ENCODE data around the gene TOGARAM2.

Gene TOGARAM2

GRCh38 chr2:29059624-29060023 lies 78.5 kb downstream of the TOGARAM2 start:
- DNase-seq, result no peak

DNA sequence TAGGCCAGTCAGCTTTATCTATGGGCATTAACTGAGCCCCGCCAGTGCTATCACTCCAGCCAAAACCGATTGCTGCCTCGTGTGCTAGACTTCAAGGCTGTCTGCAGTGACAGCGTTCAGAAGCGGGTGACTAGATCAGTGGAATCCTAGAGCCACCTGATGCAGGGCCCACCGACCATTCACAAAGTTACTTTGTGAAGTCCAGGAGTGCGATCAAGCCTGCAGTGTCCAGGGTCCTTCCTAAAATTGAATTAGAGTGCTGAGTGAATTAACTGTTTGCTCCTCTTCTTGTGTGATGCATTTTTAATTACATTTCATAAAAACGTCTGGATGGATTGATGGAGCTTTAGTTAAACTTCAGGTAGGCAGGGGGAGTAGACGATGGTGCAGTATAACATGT lies 79.3 kb downstream of the TOGARAM2 start:
- DNase-seq, result no peak

DNA sequence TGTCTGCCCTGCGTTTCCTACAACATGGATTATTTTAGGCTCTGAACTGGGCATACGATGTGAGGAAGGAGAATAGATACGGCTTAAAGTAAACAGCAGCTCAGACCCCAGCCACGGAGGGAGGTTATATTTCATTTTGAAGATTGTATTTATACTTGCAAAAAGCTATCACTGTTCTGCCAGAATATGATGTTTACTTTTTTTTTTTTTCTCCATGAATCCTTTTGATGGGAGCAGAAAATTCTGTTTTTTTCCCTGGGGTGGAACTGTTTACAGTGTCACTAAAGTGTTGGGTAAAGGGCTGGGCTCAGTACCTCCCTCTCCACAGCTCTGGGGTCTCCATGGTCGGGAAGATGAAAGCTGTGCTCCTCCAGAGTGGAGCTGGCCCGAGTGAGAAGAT lies 80.1 kb downstream of the TOGARAM2 start:
- no peak for DNase-seq

GRCh38 chr2:29061616-29062015 lies 80.5 kb downstream of the TOGARAM2 start:
- no peak for DNase-seq

GRCh38 chr2:29062371-29062770 lies 81.3 kb downstream of the TOGARAM2 start:
- DNase-seq, result no peak

GRCh38 chr2:29063056-29063455 lies 82.0 kb downstream of the TOGARAM2 start:
- DNase-seq, result no peak

DNA sequence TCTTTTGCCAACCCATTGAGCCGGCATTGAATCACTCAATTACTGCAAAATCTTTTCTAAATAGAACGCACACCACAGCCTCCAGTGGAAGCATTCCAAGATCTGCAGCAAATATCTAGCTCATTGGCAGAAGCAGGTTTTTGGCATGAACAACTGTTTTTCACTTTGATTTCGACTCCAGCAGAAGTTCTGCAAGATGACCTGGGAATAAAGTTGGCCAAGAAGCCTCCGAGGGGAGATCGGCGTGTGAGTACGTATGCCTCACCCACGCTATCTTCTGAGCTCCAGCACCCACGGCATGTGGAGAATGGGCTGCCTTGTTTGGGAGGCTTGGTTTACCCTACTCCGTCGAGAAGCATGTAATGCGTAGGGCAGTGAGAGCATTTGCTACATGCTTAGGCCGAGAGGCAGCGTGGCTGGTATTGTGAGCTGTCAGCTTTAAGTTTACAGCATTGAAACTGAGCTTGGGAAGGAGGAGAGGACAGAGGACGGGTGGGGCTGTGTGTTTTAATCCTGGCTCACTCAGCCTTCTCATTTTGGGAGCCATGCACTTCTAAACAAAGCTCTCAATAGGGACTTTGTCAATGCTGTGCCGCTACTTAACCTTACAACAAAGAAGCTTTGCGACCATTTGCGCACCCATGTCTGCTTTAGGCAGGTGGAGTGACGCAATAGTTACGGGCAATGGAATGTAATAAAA lies 82.7 kb downstream of the TOGARAM2 start:
- no peak for DNase-seq

DNA sequence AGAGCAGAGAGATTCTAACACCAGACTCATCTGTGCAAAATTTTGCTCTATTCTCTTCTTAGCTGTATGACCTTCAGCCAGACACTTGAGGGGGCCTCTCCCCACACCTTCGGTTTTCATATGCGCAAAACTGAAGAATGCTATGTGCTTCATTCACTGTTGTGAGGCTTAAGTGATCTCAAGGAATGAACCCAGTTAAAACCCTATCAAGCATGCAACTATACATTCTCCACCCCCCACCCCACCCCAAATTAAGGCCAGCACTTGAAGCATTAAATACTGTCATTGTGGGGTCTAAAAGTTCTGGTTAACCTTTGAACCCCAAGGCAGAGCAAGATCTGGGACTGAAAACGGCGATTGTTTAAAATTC lies 83.2 kb downstream of the TOGARAM2 start:
- no peak for DNase-seq

DNA sequence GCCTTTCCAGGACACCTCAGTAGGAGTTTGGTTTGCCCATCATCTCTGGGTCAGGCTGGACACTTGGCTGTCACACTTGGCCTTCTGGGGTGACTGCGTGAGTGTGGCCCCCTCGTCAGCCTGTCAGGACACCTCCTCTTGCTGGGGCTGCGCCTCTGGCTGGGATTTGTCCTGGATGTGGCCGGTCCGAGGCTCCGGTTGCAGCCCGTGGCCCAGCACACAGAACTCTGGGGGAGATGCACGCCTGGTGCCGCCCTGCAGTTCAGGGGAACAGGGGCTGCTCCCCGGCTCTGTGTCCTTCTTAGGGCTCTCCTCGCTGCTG lies 83.6 kb downstream of the TOGARAM2 start:
- DNase-seq, result no peak

GRCh38 chr2:29065068-29065811 lies 84.1 kb downstream of the TOGARAM2 start:
- no peak for DNase-seq

GRCh38 chr2:29066271-29066860 lies 85.3 kb downstream of the TOGARAM2 start:
- DNase-seq, result no peak

DNA sequence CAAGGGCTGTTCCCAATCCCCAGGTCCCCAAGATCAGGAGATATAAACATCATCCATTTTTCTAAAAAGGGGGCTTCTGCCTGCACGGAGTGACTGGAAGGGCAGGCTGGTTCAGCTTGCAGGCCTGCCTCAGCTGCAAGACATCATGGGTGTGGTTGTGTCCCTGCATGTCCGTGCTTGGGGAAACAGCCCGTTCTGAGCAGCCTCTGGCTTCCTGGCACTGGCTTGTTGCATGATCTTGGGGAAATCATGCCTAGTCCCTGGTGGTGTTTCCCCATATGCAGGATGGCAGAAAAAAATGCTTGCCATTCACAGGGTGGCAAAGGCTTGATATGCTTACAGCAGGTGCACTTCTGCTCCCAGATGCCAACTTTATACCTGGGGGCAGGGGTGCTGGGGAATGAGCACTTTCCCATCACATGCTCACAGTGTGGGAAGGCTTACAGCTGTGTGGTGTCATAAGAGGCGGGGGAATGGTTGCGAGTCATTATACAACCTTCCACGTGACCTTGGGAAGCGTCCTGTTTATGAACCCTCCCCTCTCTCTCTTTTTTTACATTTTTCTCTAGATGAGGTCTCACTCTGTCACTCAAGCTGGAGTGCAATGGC lies 86.0 kb downstream of the TOGARAM2 start:
- no peak for DNase-seq

DNA sequence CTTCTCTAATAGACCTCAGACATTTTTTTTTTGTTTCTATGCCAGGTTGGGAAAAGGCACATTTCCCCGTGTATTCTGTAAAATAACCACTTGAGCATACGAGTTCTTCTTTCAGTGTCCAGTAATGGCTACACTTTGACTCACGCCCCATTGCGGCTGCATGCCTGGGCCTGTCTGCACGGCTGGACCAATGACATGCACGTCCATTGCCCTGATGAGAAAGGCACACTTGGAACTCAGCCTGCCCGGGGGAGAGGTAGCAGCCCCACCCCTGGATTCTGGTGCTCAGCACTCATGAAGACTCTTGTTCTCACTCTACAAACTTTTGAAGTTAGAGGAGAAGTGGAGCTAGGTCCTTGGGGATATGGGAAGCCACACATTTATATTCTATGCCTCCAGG lies 87.4 kb downstream of the TOGARAM2 start:
- DNase-seq, result no peak

GRCh38 chr2:29070526-29070925 lies 89.4 kb downstream of the TOGARAM2 start:
- no peak for DNase-seq

DNA sequence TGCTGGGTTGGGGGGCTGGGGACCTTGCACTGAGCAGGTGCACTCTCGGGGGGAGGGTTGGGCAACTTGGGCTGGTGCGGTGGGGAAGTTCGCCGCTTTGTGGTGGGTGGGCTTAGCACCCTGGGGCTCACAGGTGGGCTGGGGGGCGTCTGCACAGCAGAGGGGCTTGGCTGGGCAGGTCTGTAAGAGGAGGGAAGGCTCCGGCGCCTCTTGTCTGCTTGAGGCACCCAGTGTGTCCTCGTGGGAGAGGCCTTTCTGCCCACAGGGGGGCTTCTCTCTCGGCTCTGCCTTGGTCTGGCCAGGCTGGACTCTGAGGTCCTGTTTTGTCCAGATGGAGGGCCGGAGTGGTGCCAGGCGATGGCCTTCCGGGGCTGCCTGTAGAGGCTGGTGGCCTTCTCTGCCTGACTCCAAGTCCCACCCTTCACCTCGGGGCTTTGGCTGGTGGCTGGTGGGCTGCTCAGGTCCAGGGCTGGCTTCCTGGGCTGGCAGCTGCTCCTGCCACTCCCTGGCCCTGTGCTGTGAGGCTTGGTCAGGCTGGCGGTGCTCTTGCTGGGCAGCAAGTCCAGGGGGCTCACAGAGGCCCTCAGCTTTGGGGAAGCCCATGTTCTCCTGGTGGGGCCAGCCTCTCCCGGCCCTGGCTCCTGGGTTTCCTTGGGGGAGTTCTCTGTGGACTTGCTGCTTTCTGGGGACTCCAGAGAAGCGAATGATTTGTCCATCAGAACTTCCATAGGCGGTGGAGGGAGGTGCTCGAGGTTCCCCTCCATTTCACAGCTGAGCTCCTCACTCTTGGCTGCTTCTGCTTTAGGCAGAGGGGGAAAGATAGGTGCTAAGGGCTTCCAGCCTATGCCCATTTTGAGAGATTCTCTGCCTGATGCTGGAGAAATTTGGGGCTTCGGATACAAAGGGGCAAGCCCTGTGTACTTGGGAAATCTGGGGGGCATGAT lies 90.2 kb downstream of the TOGARAM2 start:
- DNase-seq, result no peak

GRCh38 chr2:29072251-29072650 lies 91.2 kb downstream of the TOGARAM2 start:
- DNase-seq, result no peak

DNA sequence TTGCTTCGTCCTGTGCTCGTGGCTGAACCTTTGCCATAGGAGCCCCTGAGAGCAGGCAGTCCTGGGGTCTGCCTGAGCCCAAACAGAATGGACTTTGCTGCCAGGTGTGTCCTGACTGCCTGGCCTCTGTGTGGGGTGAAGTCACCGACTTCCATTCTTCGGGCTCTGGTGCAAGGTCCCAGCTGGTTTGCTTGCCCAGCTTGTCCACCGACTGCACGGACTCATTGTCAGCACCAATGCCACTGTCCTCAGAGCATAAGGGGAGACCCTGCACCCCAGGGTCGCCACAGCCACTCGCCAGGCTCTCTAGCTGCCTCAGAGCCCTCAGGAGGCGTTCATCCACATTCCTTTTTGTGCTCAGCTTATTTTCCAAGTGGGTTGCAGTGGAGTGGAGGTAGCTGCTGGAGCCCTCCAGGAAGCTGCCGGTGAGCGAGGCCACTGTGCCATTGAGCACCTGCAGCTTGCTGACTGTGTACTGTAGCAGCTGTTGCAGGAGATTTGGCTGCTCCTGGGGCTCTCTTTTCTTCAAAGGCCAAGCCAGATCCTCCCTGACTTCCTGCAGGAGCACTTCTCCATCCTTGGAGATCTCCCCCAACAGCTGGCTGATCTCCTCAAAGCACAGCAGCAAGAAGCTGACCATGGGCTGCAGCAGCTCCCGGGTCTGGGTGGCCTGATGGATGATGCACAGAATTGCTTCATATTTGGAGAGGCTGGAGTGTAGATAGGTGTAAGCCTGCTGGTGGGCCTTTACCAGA lies 92.0 kb downstream of the TOGARAM2 start:
- DNase-seq, result no peak

DNA sequence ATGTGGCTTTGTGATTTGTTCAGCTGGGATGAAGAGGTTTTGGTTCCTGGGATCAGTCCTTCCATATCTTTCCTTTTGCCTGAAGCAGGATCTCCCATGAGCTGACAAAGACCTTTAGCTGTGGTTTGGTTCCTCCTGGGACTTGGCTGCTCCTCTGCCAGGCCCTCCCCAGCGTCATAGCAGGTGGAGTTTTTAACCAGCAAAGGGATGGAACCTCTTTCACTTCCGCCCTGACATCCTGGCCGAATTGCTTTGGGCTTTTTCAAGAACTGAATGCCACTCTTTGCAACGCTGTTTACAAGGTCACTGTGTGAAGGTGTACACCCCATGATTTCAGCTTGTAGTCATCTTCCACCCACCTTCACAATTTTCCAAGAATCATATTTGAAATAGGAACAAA lies 92.8 kb downstream of the TOGARAM2 start:
- no peak for DNase-seq

DNA sequence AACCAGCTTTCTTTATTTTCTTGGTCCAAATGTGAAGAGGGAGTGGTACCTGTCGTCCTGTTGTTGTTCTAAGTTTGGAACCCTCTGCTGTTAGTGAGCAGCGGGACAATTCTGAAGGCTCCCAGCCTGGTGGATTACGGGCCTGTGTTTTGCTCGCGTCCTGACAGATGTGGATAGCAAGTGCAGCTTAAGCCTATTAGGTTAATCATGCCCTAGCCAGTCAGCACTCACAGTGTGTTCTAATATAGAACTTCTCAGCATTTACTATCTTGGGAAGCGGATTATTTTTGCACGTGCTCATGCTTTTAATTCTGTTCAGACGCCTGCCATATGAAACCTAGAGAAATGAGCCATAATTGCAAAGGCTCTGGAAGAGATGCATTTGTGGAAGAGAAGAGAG lies 93.3 kb downstream of the TOGARAM2 start, which contains the start of gene PCARE:
PCARE (minus strand) TSS at position 113 of the 400 bp plus-strand sequence. CDS start 262 bp downstream, outside the sequence.
- DNase-seq, result no peak

DNA sequence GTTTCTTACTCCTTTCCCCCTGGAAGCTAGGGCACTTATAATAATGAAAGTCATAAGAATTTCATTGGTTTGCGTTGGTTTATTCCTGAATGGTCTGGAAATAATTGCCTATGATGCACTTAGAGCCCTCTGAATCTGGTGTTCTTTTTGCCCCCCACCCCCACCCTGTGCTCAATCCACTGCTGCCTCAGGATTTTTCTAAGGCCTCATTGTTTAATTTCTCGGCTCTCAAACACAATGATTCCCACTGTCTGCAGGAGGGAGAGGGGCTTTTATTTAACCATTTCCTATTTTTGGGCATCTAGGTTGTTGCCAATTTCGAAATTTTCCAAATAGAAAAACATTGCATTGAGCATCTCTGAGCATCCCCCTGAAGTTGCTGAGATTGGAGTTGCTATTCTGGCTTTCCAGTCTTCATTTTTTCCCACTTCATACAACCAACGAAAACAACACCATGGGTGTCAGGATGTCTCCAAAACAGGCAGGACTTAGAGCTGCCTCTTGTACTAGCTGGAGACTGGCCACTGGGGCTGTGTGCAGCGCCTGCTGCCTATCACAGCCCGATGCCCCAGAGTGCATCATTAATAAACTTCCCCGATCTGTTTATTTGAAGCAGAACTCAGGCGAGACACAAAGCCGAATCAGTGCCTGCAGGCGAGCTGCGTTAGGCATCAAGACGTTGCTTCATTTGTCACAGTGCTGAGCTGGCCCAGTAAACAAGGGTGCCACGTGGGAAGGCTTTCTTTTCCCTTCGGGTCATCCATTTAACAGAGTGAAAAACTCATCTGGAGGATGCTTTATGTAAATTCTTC lies 95.0 kb downstream of the TOGARAM2 start:
- no peak for DNase-seq

- no peak for DNase-seq
Measured at GRCh38 chr2:29079887-29080286, 98.8 kb downstream of the TOGARAM2 start.

Data from activated naive CD4-positive, alpha-beta T cell treated with anti-CD3 and anti-CD28 coated beads, Interleukin-2, amount 50 U/mL, for 16 hours (primary cell).